ENCODE measurements around the gene GAS2L2. TPM values are rescaled to one million over a fixed set of nuclear protein-coding genes. Genes with fewer than 3 reads are reported as not detected.

Gene GAS2L2
- polyA plus RNA-seq, 1 donor (not counting 4 experiments of a cell fraction or from before 2014, with no cell fraction given), result 0.05 TPM

- Histone ChIP-seq H3K4me1 (ENCODE audit: control insufficient read depth, extremely low read depth, insufficient read depth, low read length) (peaks cover 5% of the 10 kb centered on the region), H3K79me2 (ENCODE audit: control insufficient read depth, insufficient read depth, low read length) (no peaks in the 10 kb centered on the region), H3K4me3 (ENCODE audit: control insufficient read depth in 2 of 3, extremely low read depth in 1 of 3, insufficient read depth in 2 of 3, low read depth in 1 of 3, low read length in 3 of 3) (no peak overlapping the region), H3K27me3 (ENCODE audit: control insufficient read depth, extremely low read depth, insufficient read depth, low read length) (peaks cover 22% of the 10 kb centered on the region), H3K27ac (ENCODE audit: control insufficient read depth, insufficient read depth, low read length) (no peak overlapping the region), H3K4me2 (ENCODE audit: control insufficient read depth, extremely low read depth, insufficient read depth, low read depth, low read length) (no peak overlapping the region), H3K36me3 (ENCODE audit: control insufficient read depth in 2 of 2, extremely low read depth in 1 of 2, insufficient read depth in 2 of 2, low read length in 2 of 2) (no peaks in the 10 kb centered on the region), H4K20me1 (ENCODE audit: control insufficient read depth, extremely low read depth, insufficient read depth, low read length) (no peaks in the 10 kb centered on the region), H3K9ac (ENCODE audit: control insufficient read depth, extremely low read depth, insufficient read depth, low read length) (no peak overlapping the region), H3K9me1 (ENCODE audit: control insufficient read depth, extremely low read depth, insufficient read depth, low read length) (no peaks in the 10 kb centered on the region), H2AFZ (ENCODE audit: control insufficient read depth, low read length) (no peak overlapping the region), H3K9me3 (ENCODE audit: control insufficient read depth, low read depth, low read length) (no peaks in the 10 kb centered on the region)
- TF ChIP-seq, protein P1, sequence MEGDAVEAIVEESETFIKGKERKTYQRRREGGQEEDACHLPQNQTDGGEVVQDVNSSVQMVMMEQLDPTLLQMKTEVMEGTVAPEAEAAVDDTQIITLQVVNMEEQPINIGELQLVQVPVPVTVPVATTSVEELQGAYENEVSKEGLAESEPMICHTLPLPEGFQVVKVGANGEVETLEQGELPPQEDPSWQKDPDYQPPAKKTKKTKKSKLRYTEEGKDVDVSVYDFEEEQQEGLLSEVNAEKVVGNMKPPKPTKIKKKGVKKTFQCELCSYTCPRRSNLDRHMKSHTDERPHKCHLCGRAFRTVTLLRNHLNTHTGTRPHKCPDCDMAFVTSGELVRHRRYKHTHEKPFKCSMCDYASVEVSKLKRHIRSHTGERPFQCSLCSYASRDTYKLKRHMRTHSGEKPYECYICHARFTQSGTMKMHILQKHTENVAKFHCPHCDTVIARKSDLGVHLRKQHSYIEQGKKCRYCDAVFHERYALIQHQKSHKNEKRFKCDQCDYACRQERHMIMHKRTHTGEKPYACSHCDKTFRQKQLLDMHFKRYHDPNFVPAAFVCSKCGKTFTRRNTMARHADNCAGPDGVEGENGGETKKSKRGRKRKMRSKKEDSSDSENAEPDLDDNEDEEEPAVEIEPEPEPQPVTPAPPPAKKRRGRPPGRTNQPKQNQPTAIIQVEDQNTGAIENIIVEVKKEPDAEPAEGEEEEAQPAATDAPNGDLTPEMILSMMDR (optimal IDR thresholded peaks at IDR 0.05 in 1 of 3, IDR thresholded peaks at IDR 0.05 in 1 of 3, conservative IDR thresholded peaks at IDR 0.05 in 1 of 3; ENCODE audit: extremely low read depth in 1 of 3, insufficient read depth in 2 of 3, low read length in 3 of 3), result no peak
- no peak for TF ChIP-seq EZH2 (IDR thresholded peaks at IDR 0.05; ENCODE audit: low read length)
- no peak for FAIRE-seq
- dilution Hi-C loops (cut with MboI; ENCODE audit: extremely low pct_ligation_motif_present, low sequenced_read_pairs), result no loop called here
- DNase-seq (ENCODE audit: low read depth, low spot score), result no peak
Measured at GRCh38 chr17:35734396-35734795, 18.6 kb downstream of the GAS2L2 start.

- FAIRE-seq (no peak), DNase-seq (ENCODE audit: low read depth, low spot score) (no peak)
- no peak overlapping the region for H3K27ac ChIP-seq (ENCODE audit: control insufficient read depth, insufficient read depth, low read length)
- peaks cover 12% of the 10 kb centered on the region for H3K27me3 ChIP-seq (ENCODE audit: control insufficient read depth, extremely low read depth, insufficient read depth, low read length)
- no peak overlapping the region for H2AFZ ChIP-seq (ENCODE audit: control insufficient read depth, low read length)
- no peaks in the 10 kb centered on the region for H3K9me1 ChIP-seq (ENCODE audit: control insufficient read depth, extremely low read depth, insufficient read depth, low read length)
- dilution Hi-C loops (cut with MboI; ENCODE audit: extremely low pct_ligation_motif_present, low sequenced_read_pairs), result no loop called here
- H3K4me2 ChIP-seq (ENCODE audit: control insufficient read depth, extremely low read depth, insufficient read depth, low read depth, low read length), result no peak overlapping the region
- peaks cover 5% of the 10 kb centered on the region for H3K4me1 ChIP-seq (ENCODE audit: control insufficient read depth, extremely low read depth, insufficient read depth, low read length)
- H3K9ac ChIP-seq (ENCODE audit: control insufficient read depth, extremely low read depth, insufficient read depth, low read length), result no peak overlapping the region
- H4K20me1 ChIP-seq (ENCODE audit: control insufficient read depth, extremely low read depth, insufficient read depth, low read length), result no peaks in the 10 kb centered on the region
- no peaks in the 10 kb centered on the region for H3K9me3 ChIP-seq (ENCODE audit: control insufficient read depth, low read depth, low read length)
- H3K36me3 ChIP-seq (ENCODE audit: control insufficient read depth in 2 of 2, extremely low read depth in 1 of 2, insufficient read depth in 2 of 2, low read length in 2 of 2), result no peaks in the 10 kb centered on the region
- no peak overlapping the region for H3K4me3 ChIP-seq (ENCODE audit: control insufficient read depth in 2 of 3, extremely low read depth in 1 of 3, insufficient read depth in 2 of 3, low read depth in 1 of 3, low read length in 3 of 3)
- TF ChIP-seq EZH2 (IDR thresholded peaks at IDR 0.05; ENCODE audit: low read length), result no peak
- TF ChIP-seq, protein P1 (optimal IDR thresholded peaks at IDR 0.05 in 1 of 3, IDR thresholded peaks at IDR 0.05 in 1 of 3, conservative IDR thresholded peaks at IDR 0.05 in 1 of 3; ENCODE audit: extremely low read depth in 1 of 3, insufficient read depth in 2 of 3, low read length in 3 of 3), result no peak
- no peaks in the 10 kb centered on the region for H3K79me2 ChIP-seq (ENCODE audit: control insufficient read depth, insufficient read depth, low read length)
Measured at GRCh38 chr17:35733366-35733765, 19.7 kb downstream of the GAS2L2 start.

Data from keratinocyte (primary cell).